ENCODE measurements around the gene LRP1B.

The LRP1B gene

DNA sequence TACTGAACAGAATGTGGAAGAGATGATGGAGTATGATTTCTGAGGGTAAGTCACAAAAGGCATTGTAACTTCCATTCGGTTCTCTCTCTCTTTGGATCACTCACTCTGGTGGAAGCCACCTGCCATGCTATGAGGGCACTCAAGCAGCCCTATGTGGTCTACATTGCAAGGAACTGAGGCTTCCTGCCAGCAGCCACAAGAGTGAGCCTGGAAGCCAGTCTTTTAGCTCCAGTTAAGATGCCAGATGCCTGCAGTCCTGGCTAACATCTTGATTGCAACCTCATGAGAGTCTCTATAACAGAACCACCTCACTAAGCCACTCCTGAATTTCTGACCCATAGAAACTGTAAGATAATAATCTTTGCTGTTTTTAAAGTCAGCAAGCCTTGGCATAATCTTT is 935.7 kb downstream of the LRP1B start:
- no peaks in the 10 kb centered on the region for H3K79me2 ChIP-seq (ENCODE audit: insufficient read depth, low read length)
- no peak overlapping the region for H2AFZ ChIP-seq (ENCODE audit: low read length)
- no peaks in the 10 kb centered on the region for H3K9me3 ChIP-seq (ENCODE audit: low read length)
- no peak overlapping the region for H3K4me2 ChIP-seq (ENCODE audit: low read length)
- no peak for TF ChIP-seq EZH2 (IDR thresholded peaks at IDR 0.05; ENCODE audit: borderline replicate concordance, low read length)
- TF ChIP-seq CTCF (IDR thresholded peaks at IDR 0.05; ENCODE audit: low read length), result no peak
- H3K4me1 ChIP-seq (ENCODE audit: insufficient read depth, low read length, severe bottlenecking), result no peaks in the 10 kb centered on the region
- no peaks in the 10 kb centered on the region for H3F3A ChIP-seq (ENCODE audit: insufficient read depth, low read length)
- H4K20me1 ChIP-seq (ENCODE audit: insufficient read depth, low read length), result no peaks in the 10 kb centered on the region
- no peaks in the 10 kb centered on the region for H3K27me3 ChIP-seq (ENCODE audit: insufficient read depth, low read length)
- H3K9me2 ChIP-seq (ENCODE audit: low read depth, low read length), result no peaks in the 10 kb centered on the region
- no peak overlapping the region for H3K9ac ChIP-seq (ENCODE audit: low read length)
- H3K4me3 ChIP-seq (ENCODE audit: low read depth, low read length, poor library complexity, severe bottlenecking), result no peak overlapping the region
- no peaks in the 10 kb centered on the region for H3K36me3 ChIP-seq (ENCODE audit: insufficient read depth, low read length)
- H3K27ac ChIP-seq (ENCODE audit: low read depth, low read length, poor library complexity, severe bottlenecking), result no peak overlapping the region

DNA sequence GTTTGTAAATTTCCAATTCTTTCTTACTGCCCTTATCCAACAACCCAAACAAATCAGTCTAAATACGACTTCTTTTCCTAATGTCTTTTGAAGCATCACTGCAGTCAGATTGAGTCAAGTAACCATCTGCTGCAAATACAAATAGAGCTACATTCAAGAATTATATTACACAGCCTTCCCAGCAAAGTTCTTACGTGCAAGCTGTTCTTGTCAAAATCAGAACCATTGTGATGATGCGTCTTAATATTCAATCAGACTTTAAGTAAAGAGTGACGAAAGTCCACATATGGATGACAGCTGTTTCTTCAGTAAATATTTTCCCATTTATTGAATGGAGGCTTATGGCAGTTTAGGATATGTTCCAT is 943.8 kb downstream of the LRP1B start:
- TF ChIP-seq CTCF (IDR thresholded peaks at IDR 0.05; ENCODE audit: low read length) (no peak), EZH2 (IDR thresholded peaks at IDR 0.05; ENCODE audit: borderline replicate concordance, low read length) (no peak)
- H3K27ac ChIP-seq (ENCODE audit: low read depth, low read length, poor library complexity, severe bottlenecking), result no peak overlapping the region

DNA sequence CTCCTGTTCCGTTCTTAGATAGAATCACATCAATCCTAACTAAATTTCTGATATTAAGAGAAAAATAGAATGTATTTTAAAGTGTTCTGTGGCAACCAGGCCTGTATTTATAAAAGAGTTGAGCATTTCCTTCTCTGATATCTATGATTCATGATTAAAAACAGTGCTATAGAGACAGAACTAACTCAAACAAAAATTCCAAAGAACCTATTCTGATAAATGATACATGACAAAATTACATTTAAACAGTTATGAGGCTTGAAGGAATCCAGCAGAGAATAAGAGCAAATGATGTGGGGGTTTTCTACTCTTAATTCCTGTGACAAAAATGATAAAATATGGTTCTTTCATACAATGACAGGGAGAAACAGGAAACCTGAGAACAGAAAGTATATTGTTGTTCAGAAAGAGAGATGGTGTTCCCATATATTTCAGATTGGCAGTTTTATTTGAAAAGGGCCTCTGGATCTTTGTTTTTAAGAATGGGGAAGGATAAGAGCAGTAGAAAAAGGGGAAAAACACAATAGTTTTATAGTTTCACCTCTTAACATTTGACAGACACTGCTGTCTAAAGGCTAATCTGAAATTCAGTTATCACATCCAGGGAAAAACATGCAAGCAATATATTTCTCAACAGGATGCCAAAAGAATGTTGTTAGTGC is 944.3 kb downstream of the LRP1B start:
- H3K27me3 ChIP-seq (ENCODE audit: insufficient read depth, low read length), result no peaks in the 10 kb centered on the region
- no peaks in the 10 kb centered on the region for H4K20me1 ChIP-seq (ENCODE audit: insufficient read depth, low read length)
- no peaks in the 10 kb centered on the region for H3K36me3 ChIP-seq (ENCODE audit: insufficient read depth, low read length)
- H3K27ac ChIP-seq (ENCODE audit: low read depth, low read length, poor library complexity, severe bottlenecking), result no peak overlapping the region
- no peak overlapping the region for H3K4me3 ChIP-seq (ENCODE audit: low read depth, low read length, poor library complexity, severe bottlenecking)
- TF ChIP-seq CTCF (IDR thresholded peaks at IDR 0.05; ENCODE audit: low read length) (no peak), EZH2 (IDR thresholded peaks at IDR 0.05; ENCODE audit: borderline replicate concordance, low read length) (no peak)
- no peaks in the 10 kb centered on the region for H3K9me3 ChIP-seq (ENCODE audit: low read length)
- H3K9ac ChIP-seq (ENCODE audit: low read length), result no peak overlapping the region
- H3K79me2 ChIP-seq (ENCODE audit: insufficient read depth, low read length), result no peaks in the 10 kb centered on the region
- H2AFZ ChIP-seq (ENCODE audit: low read length), result no peak overlapping the region
- H3K4me2 ChIP-seq (ENCODE audit: low read length), result no peak overlapping the region
- no peaks in the 10 kb centered on the region for H3K4me1 ChIP-seq (ENCODE audit: insufficient read depth, low read length, severe bottlenecking)
- no peaks in the 10 kb centered on the region for H3K9me2 ChIP-seq (ENCODE audit: low read depth, low read length)
- no peaks in the 10 kb centered on the region for H3F3A ChIP-seq (ENCODE audit: insufficient read depth, low read length)

More for the DNA sequence above, 943.8 kb downstream of the LRP1B start:
- Histone ChIP-seq H3K4me2 (ENCODE audit: low read length) (no peak overlapping the region), H3K27me3 (ENCODE audit: insufficient read depth, low read length) (no peaks in the 10 kb centered on the region), H3K36me3 (ENCODE audit: insufficient read depth, low read length) (no peaks in the 10 kb centered on the region), H3K4me3 (ENCODE audit: low read depth, low read length, poor library complexity, severe bottlenecking) (no peak overlapping the region), H3K9me3 (ENCODE audit: low read length) (no peaks in the 10 kb centered on the region), H3K9ac (ENCODE audit: low read length) (no peak overlapping the region), H3K9me2 (ENCODE audit: low read depth, low read length) (no peaks in the 10 kb centered on the region), H3K79me2 (ENCODE audit: insufficient read depth, low read length) (no peaks in the 10 kb centered on the region), H4K20me1 (ENCODE audit: insufficient read depth, low read length) (no peaks in the 10 kb centered on the region), H2AFZ (ENCODE audit: low read length) (no peak overlapping the region), H3K4me1 (ENCODE audit: insufficient read depth, low read length, severe bottlenecking) (no peaks in the 10 kb centered on the region), H3F3A (ENCODE audit: insufficient read depth, low read length) (no peaks in the 10 kb centered on the region)
